ENCODE measurements around the gene INF2.

Gene INF2

GRCh38 chr14:104722938-104723650 is 33.7 kb downstream of the INF2 start:
- no peak overlapping the region for H3K4me3 ChIP-seq (ENCODE audit: control insufficient read depth, low read depth, low read length)
- no peak for DNase-seq (ENCODE audit: low read depth)
- TF ChIP-seq CTCF (IDR thresholded peaks at IDR 0.05; ENCODE audit: control insufficient read depth, insufficient read depth, low read depth, low read length, missing control alignments): no peak

GRCh38 chr14:104723651-104724406 is 34.4 kb downstream of the INF2 start, which contains the start of gene ADSS1:
Gene ADSS1 (plus strand): TSS chr14:104724229. CDS start chr14:104724271, 42 bp downstream.
- peak within 1 kb of the TSS; percentile 53 for H3K4me3 ChIP-seq (ENCODE audit: control insufficient read depth, low read depth, low read length)
- TF ChIP-seq CTCF (IDR thresholded peaks at IDR 0.05; ENCODE audit: control insufficient read depth, insufficient read depth, low read depth, low read length, missing control alignments): peak; percentile 64
- DNase-seq (ENCODE audit: low read depth): no peak

GRCh38 chr14:104724407-104724980 is 35.1 kb downstream of the INF2 start:
- no peak for DNase-seq (ENCODE audit: low read depth)
- no peak for TF ChIP-seq CTCF (IDR thresholded peaks at IDR 0.05; ENCODE audit: control insufficient read depth, insufficient read depth, low read depth, low read length, missing control alignments)
- peak overlapping the region; percentile 53 for H3K4me3 ChIP-seq (ENCODE audit: control insufficient read depth, low read depth, low read length)

- H3K4me3 ChIP-seq (ENCODE audit: control insufficient read depth, low read depth, low read length): peak overlapping the region; percentile 53
- DNase-seq (ENCODE audit: low read depth): no peak
- peak; percentile 38 for TF ChIP-seq CTCF (IDR thresholded peaks at IDR 0.05; ENCODE audit: control insufficient read depth, insufficient read depth, low read depth, low read length, missing control alignments)
Observed at GRCh38 chr14:104724981-104725771, 35.8 kb downstream of the INF2 start.

- DNase-seq (ENCODE audit: low read depth): no peak
- H3K4me3 ChIP-seq (ENCODE audit: control insufficient read depth, low read depth, low read length): no peak overlapping the region
- no peak for TF ChIP-seq CTCF (IDR thresholded peaks at IDR 0.05; ENCODE audit: control insufficient read depth, insufficient read depth, low read depth, low read length, missing control alignments)
Observed at GRCh38 chr14:104725772-104726548, 36.5 kb downstream of the INF2 start.

Measured in AG09309 (cell line).